Measurements from ENCODE around the gene VDAC1. TPM values are rescaled to one million over a fixed set of nuclear protein-coding genes. Genes with fewer than 3 reads are reported as not detected.
A peak's percentile ranks its signal among the peaks of the same experiment; 100 is the strongest.
"Not testable (repeated sequence)": the region's sequence is repeated elsewhere in the genome, so short reads cannot be mapped to it uniquely, and the experiment has no call there.

The VDAC1 gene
- total RNA-seq, 6 experiments from 2014 or later = 276 to 324 (median 316) TPM

GRCh38 chr5:133977858-133978257 is 26.9 kb downstream of the VDAC1 start:
- H3K9me3 Mint-ChIP-seq = no peaks in the 10 kb centered on the region
- H3K36me3 Mint-ChIP-seq (ENCODE audit: low read depth) = peaks cover 27% of the 10 kb centered on the region
- H3K27me3 Mint-ChIP-seq (ENCODE audit: insufficient read depth) = no peaks in the 10 kb centered on the region; the same call in none of the 2 replicates
- H3K4me3 Mint-ChIP-seq = peak overlapping the region; percentile 17; the same call in 1 of the 2 replicates
- peak overlapping the region; percentile 98 for H3K27ac Mint-ChIP-seq
- no peak for TF ChIP-seq CTCF (IDR thresholded peaks at IDR 0.05)
- H3K4me1 Mint-ChIP-seq (ENCODE audit: low read depth) = peaks cover 27% of the 10 kb centered on the region
- DNase-seq = peak; percentile 50

GRCh38 chr5:133977161-133977787 is 27.5 kb downstream of the VDAC1 start:
- Mint-ChIP-seq H3K27me3 (ENCODE audit: insufficient read depth) (no peaks in the 10 kb centered on the region; the same call in none of the 2 replicates), H3K4me3 (peak overlapping the region; percentile 17; the same call in 1 of the 2 replicates), H3K27ac (peak overlapping the region; percentile 98), H3K4me1 (ENCODE audit: low read depth) (peaks cover 27% of the 10 kb centered on the region), H3K36me3 (ENCODE audit: low read depth) (peaks cover 27% of the 10 kb centered on the region), H3K9me3 (no peaks in the 10 kb centered on the region)
- DNase-seq = no peak
- TF ChIP-seq CTCF (IDR thresholded peaks at IDR 0.05) = no peak

- not testable (repeated sequence) for H3K4me3 Mint-ChIP-seq; H3K27me3 Mint-ChIP-seq (ENCODE audit: insufficient read depth); DNase-seq; H3K9me3 Mint-ChIP-seq
- peak overlapping the region; percentile 98; the same call in 1 of the 2 replicates for H3K27ac Mint-ChIP-seq
- H3K36me3 Mint-ChIP-seq (ENCODE audit: low read depth) = peaks cover 28% of the 10 kb centered on the region; the same call in 1 of the 2 replicates
- peaks cover 29% of the 10 kb centered on the region for H3K4me1 Mint-ChIP-seq (ENCODE audit: low read depth)
These were observed 29.2 kb downstream of the VDAC1 start for GRCh38 chr5:133975546-133975945.

GRCh38 chr5:133974142-133974541 is 30.6 kb downstream of the VDAC1 start:
- TF ChIP-seq CTCF (IDR thresholded peaks at IDR 0.05) = no peak
- Mint-ChIP-seq H3K4me3 (no peak overlapping the region), H3K27ac (peak overlapping the region; percentile 21; the same call in 1 of the 2 replicates), H3K4me1 (ENCODE audit: low read depth) (peaks cover 38% of the 10 kb centered on the region), H3K36me3 (ENCODE audit: low read depth) (peaks cover 26% of the 10 kb centered on the region; the same call in 1 of the 2 replicates), H3K27me3 (ENCODE audit: insufficient read depth) (peaks cover 3% of the 10 kb centered on the region), H3K9me3 (no peaks in the 10 kb centered on the region)
- no peak for DNase-seq

GRCh38 chr5:133970325-133970909 is 34.4 kb downstream of the VDAC1 start:
- Mint-ChIP-seq H3K27me3 (ENCODE audit: insufficient read depth) (peaks cover 5% of the 10 kb centered on the region), H3K4me3 (peak overlapping the region; percentile 98), H3K36me3 (ENCODE audit: low read depth) (peaks cover 36% of the 10 kb centered on the region), H3K9me3 (no peaks in the 10 kb centered on the region), H3K27ac (peak overlapping the region; percentile 97), H3K4me1 (ENCODE audit: low read depth) (peaks cover 43% of the 10 kb centered on the region)
- DNase-seq = no peak
- TF ChIP-seq CTCF (IDR thresholded peaks at IDR 0.05) = no peak
